B cell (primary cell): ENCODE measurements around the gene ZNF648. TPM values are rescaled to one million over a fixed set of nuclear protein-coding genes. Genes with fewer than 3 reads are reported as not detected.

Experiments
- ATAC-seq: fragments of 200-7000 bp; cut with Tn5 transposase; one replicate; pipeline ENCODE4 v1.10.0; 2021; ENCODE audit warnings: low read depth, mild to moderate bottlenecking, moderate number of reproducible peaks, moderate library complexity
- CTCF ChIA-PET: fragments of 350-600 bp; sonication (Branson Sonifier 250); formaldehyde crosslinking; loops from one replicate; lab custom pipeline; 2021; ENCODE audit warnings: antibody characterized with exemption, inconsistent platforms; lab: Charles Lee
- POLR2A ChIA-PET: fragments of 350-600 bp; sonication (Branson Sonifier 250); formaldehyde crosslinking; loops from one replicate; lab custom pipeline; 2021; ENCODE audit warnings: antibody characterized with exemption; lab: Charles Lee
- DNase-seq: peaks from one replicate; pipeline ENCODE4 v3.0.0; 2013
- H2AFZ ChIP-seq: 2 replicates; pipeline ENCODE4 v1.6.1; 2012; ENCODE audit warnings: mild to moderate bottlenecking, low read depth, low read length; ENCODE audit not compliant: insufficient read depth, poor library complexity, severe bottlenecking
- H3K27ac ChIP-seq, 2 donors: 1 replicate in 1 of 2; 2 replicates in 1 of 2; pipeline ENCODE4 v1.5.1; 2012 to 2013; ENCODE audit warnings: low read length in 2 of 2, mild to moderate bottlenecking in 2 of 2, moderate library complexity in 1 of 2
- H3K27me3 ChIP-seq, 4 experiments: fragments of 200-600 bp in 1 of 4; sonication (generic) in 1 of 4; replicated peaks in 1 of 4; 1 replicate in 2 of 4; 2 replicates in 2 of 4; pipeline versions ENCODE4 v1.6.1 to v1.7.0; 2013 to 2016; ENCODE audit warnings: low read length in 3 of 4, mild to moderate bottlenecking in 2 of 4, mixed read lengths in 1 of 4, moderate library complexity in 1 of 4; ENCODE audit not compliant: insufficient read depth in 4 of 4, control insufficient read depth in 3 of 4; ENCODE audit errors: control extremely low read depth in 1 of 4
- H3K36me3 ChIP-seq, 2 experiments: replicated peaks in 1 of 2; 1 replicate in 1 of 2; 2 replicates in 1 of 2; pipeline versions ENCODE4 v1.6.1 to v1.7.1; 2013; ENCODE audit warnings: low read length in 1 of 2; ENCODE audit not compliant: insufficient read depth in 2 of 2, control insufficient read depth in 1 of 2; ENCODE audit errors: control extremely low read depth in 1 of 2, extremely low read depth in 1 of 2
- H3K4me1 ChIP-seq, 2 donors: fragments of 200-600 bp in 1 of 2; sonication (generic) in 1 of 2; 1 replicate in 1 of 2; 2 replicates in 1 of 2; pipeline versions ENCODE4 v1.5.1 to v1.6.1; 2013 to 2017; ENCODE audit warnings: low read length in 2 of 2; ENCODE audit not compliant: control insufficient read depth in 2 of 2, insufficient read depth in 2 of 2
- H3K4me2 ChIP-seq: replicated peaks from 2 replicates; pipeline ENCODE3; 2012; ENCODE audit warnings: mild to moderate bottlenecking, low read depth, low read length; ENCODE audit not compliant: poor library complexity, severe bottlenecking
- H3K4me3 ChIP-seq, 5 experiments: fragments of 200-600 bp in 1 of 5; sonication (generic) in 1 of 5; 1 replicate in 3 of 5; 2 replicates in 2 of 5; pipeline versions ENCODE4 v1.5.1 to v1.7.0; 2011 to 2016; ENCODE audit warnings: low read length in 4 of 5, mild to moderate bottlenecking in 4 of 5, low read depth in 2 of 5, control low read depth in 1 of 5, moderate library complexity in 1 of 5; ENCODE audit not compliant: insufficient read depth in 1 of 5; ENCODE audit errors: control extremely low read depth in 1 of 5, extremely low read depth in 1 of 5
- H3K79me2 ChIP-seq: fragments of 200-600 bp; sonication (generic); one replicate; pipeline ENCODE4 v1.6.0; 2016; ENCODE audit warnings: low read length; ENCODE audit not compliant: control insufficient read depth, insufficient read depth
- H3K9ac ChIP-seq: fragments of 200-600 bp; sonication (generic); 2 replicates; pipeline ENCODE4 v1.6.1; 2017; ENCODE audit warnings: mild to moderate bottlenecking, low read length, moderate library complexity
- H3K9me3 ChIP-seq, 3 donors: one replicate each; pipeline versions ENCODE4 v1.6.1 to v1.7.1; 2013; ENCODE audit warnings: low read length in 2 of 3; ENCODE audit not compliant: control insufficient read depth in 2 of 3, insufficient read depth in 1 of 3; ENCODE audit errors: control extremely low read depth in 1 of 3
- H4K20me1 ChIP-seq: 2 replicates; pipeline ENCODE4 v1.6.0; 2012; ENCODE audit warnings: mild to moderate bottlenecking, low read length; ENCODE audit not compliant: insufficient read depth, control insufficient read depth, poor library complexity, severe bottlenecking
- H3K27ac Mint-ChIP-seq: one replicate; pipeline ENCODE4 v1.8.0; 2021; ENCODE audit warnings: mixed read lengths
- H3K27me3 Mint-ChIP-seq: one replicate; pipeline ENCODE4 v1.8.0; 2021; ENCODE audit warnings: mixed read lengths
- H3K4me1 Mint-ChIP-seq: one replicate; pipeline ENCODE4 v1.8.0; 2021; ENCODE audit warnings: mixed read lengths
- H3K4me3 Mint-ChIP-seq: one replicate; pipeline ENCODE4 v1.8.0; 2021; ENCODE audit warnings: mixed read lengths
- H3K9me3 Mint-ChIP-seq: one replicate; pipeline ENCODE4 v1.8.0; 2022; ENCODE audit warnings: mixed read lengths; ENCODE audit not compliant: insufficient read depth
- CTCF ChIP-seq: fragments of 200-600 bp; IDR thresholded peaks from one replicate; pipeline ENCODE4 v1.8.0; 2022; ENCODE audit warnings: antibody characterized with exemption, mild to moderate bottlenecking
- EZH2 ChIP-seq: IDR thresholded peaks from 2 replicates; pipeline ENCODE4 v1.6.1; 2012; ENCODE audit warnings: borderline replicate concordance, low read depth, mild to moderate bottlenecking, moderate library complexity, low read length; ENCODE audit not compliant: insufficient read depth, poor library complexity, severe bottlenecking
- WGBS: methylation state at CpG from one replicate; pipeline ENCODE4 v1.1.5; 2013; ENCODE audit warnings: missing lambda C conversion rate; ENCODE audit not compliant: insufficient coverage; 5-methylcytosine and 5-hydroxymethylcytosine counted together
- intact Hi-C: fragments of 100-400 bp; cut with micrococcal nuclease; formaldehyde crosslinking; loops from one replicate; pipeline ENCODE4 v1.10.0; 2022
- polyA plus RNA-seq: library from polyadenylated mRNA; depleted of rRNA; stranded (reverse); fragments of >200 nt; gene quantifications from 2 replicates; pipeline ENCODE4 v1.2.3, GENCODE V29; 2012
- total RNA-seq, 2 donors: library from RNA; stranded (reverse); fragments of 120-200 nt in 1 of 2; gene quantifications; 1 replicate in 1 of 2; 2 replicates in 1 of 2; pipeline versions ENCODE4 v1.2.3 to v1.2.4, GENCODE V29; 2013 to 2022

Gene ZNF648
- total and polyA plus RNA-seq, 2 donors (not counting 1 experiment from before 2014, with no cell fraction given) = not detected

- intact Hi-C loops = no loop called here
- POLR2A ChIA-PET = no interaction called here
Observed at GRCh38 chr1:182035097-182035770, 26.3 kb downstream of the ZNF648 start.

More at GRCh38 chr1:182035097-182035770, 26.3 kb downstream of the ZNF648 start:
- Histone ChIP-seq H3K27me3 (no peaks in the 10 kb centered on the region), H3K79me2 (no peaks in the 10 kb centered on the region), H3K4me1 (peaks cover 2% of the 10 kb centered on the region in 2 donors), H3K9ac (no peak overlapping the region), H3K27ac (no peak overlapping the region), H3K36me3 (no peaks in the 10 kb centered on the region), H4K20me1 (no peaks in the 10 kb centered on the region), H3K4me3 (no peak overlapping the region), H3K9me3 (peaks cover under 1 to 9% (median 5%) of the 10 kb centered on the region in 3 donors), H3K4me2 (no peak overlapping the region), H2AFZ (no peak overlapping the region)
- TF ChIP-seq EZH2 (no peak), CTCF (peak; percentile 15)
- Mint-ChIP-seq H3K27ac (no peak overlapping the region), H3K27me3 (no peaks in the 10 kb centered on the region), H3K9me3 (no peaks in the 10 kb centered on the region), H3K4me3 (no peak overlapping the region), H3K4me1 (peaks cover 2% of the 10 kb centered on the region)
- CTCF ChIA-PET = no interaction called here
- ATAC-seq = no peak
- 83% methylated on average over 5 of the region's 7 CpGs for WGBS
- DNase-seq = no peak
